GM19372 (cell line): ENCODE measurements around the gene SLX4IP.

Source experiments
- ATAC-seq: cut with Tn5 transposase; IDR thresholded peaks from one replicate; pipeline ENCODE4 v1.9.1; 2021; ENCODE audit warnings: mild to moderate bottlenecking, low read depth, moderate library complexity; ENCODE audit not compliant: unreplicated experiment

SLX4IP gene

DNA sequence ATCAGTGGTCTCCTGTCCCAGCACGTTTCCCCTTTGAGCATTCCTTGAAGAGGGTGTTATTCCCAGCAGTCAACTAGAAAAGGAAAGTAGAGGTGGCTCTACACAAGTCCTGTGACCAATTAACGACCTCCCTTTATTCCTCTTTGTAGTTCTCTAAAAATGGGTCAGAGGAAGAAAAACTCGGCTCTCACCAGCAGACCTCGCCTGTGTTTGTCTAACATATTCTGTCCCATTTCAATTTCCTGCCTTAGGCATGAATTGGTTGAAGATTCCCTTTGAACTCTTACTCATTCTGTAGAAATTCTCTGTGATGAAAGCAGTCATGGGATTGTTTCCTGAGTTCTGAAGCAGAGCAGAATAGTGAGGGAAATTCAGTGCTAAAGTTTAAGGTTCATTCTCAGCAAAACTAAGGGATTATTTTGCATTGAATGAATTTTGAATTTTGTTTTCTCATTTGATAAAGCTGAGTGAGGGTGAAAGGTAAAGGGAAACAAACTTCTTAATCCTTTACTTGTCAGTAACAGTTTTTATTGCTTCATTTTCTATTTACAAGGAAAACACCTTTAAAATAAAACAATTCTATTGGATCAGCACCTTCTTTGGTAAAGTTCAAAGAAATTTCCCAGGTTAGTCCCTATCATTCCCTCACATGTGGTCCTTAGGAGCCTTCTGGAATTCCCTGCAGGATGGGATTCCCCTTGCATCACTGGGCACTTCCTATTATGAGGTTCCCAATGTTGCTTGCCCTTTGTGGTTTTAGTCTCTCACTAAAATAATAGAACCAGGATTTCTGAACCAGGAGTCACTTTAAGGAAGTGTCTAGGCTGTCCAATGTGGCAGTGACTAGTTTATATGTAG, 105.8 kb downstream of the SLX4IP start:
- ATAC-seq: no peak

DNA sequence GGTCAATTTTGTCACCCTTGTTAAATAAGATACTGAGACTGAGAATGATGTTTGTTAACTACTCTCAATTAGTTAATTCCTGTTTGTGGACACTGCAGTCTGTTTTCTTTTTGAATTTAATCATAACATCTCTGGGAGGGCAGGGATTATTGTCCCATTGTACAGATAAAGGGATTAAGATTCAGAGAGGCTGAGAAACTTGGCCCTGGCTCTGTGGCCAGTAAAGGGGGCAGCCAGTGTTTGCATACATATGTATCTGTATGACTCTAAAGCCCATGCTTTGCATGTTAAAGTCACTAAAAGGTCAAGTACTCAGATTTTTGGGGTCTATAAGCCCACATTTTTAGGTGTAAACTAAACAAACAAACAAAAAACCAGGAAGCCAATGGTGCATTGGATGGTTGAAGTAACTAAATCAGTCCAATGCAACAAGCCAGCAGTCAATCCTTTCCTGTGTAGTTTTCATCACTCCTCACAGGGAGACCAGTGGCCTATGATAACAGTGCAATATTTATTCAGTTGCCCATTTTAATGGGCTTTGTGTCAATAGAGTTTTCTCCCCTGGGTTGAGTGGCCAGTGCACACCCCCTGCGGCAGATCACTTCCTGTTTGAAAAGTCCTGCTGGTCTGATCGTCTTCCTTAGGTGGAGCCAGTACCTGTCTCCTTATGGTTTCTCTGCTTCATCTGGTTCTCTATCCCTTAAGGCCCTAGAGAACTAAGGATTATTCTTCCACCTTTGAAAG, 106.7 kb downstream of the SLX4IP start:
- no peak for ATAC-seq

DNA sequence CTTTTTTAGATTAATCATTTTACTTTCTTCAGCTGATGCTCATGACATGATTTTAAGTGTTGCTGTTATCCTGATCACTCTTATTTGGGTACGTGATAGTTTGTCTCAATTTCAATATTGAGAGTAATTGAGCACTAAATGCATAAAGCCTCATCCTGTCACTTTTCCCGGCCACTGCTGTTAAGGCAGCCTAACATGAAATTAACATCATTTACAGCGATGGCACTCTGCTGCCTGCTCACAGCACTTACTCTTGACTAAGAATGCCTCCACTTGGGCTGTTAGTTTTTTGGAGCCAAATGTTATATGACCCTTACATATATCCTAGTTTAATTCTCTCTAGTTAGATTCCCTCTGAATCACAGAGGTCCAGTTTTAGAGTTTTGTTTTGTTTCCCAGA, 107.3 kb downstream of the SLX4IP start:
- no peak for ATAC-seq

DNA sequence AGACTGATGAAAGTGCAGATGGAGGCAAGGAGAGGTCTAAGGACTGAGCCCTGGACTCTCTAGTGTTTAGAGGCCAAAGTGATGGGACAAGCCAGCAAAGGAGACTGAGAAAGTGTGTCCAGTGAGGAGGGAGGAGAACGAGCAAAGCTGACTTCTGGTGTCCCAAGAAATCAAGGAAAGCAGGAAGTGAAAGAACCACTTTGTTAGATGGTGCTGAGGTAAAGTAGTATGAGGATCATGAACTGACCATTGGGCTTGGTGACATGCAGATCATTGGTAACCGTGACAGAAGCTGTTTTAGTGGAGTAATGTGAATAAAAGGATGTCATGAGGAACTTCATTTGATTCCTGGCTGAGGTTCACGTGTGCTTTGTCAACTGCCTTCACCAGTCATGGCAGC, 108.4 kb downstream of the SLX4IP start:
- ATAC-seq: no peak

- no peak for ATAC-seq
These were observed 112.4 kb downstream of the SLX4IP start for GRCh38 chr20:10547276-10548114.

DNA sequence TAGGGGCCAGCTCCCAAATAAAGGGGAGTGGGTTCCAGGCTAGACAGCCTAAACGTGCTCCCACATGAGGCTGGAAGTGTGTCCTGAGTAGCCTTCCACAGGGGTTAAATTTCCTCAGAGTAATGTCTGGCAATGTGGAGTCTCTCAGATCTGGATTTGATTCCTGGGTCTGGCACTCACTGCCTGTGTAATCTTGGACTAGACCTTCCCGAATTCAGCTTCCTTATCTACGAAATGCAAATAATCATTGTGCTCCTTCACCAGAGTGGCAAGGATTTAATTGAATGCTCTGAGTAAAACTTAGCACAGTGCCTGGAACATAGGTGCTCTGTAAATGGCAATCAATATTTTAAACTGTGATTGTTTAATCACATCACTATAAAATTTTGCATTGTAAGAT, 114.4 kb downstream of the SLX4IP start:
- no peak for ATAC-seq

DNA sequence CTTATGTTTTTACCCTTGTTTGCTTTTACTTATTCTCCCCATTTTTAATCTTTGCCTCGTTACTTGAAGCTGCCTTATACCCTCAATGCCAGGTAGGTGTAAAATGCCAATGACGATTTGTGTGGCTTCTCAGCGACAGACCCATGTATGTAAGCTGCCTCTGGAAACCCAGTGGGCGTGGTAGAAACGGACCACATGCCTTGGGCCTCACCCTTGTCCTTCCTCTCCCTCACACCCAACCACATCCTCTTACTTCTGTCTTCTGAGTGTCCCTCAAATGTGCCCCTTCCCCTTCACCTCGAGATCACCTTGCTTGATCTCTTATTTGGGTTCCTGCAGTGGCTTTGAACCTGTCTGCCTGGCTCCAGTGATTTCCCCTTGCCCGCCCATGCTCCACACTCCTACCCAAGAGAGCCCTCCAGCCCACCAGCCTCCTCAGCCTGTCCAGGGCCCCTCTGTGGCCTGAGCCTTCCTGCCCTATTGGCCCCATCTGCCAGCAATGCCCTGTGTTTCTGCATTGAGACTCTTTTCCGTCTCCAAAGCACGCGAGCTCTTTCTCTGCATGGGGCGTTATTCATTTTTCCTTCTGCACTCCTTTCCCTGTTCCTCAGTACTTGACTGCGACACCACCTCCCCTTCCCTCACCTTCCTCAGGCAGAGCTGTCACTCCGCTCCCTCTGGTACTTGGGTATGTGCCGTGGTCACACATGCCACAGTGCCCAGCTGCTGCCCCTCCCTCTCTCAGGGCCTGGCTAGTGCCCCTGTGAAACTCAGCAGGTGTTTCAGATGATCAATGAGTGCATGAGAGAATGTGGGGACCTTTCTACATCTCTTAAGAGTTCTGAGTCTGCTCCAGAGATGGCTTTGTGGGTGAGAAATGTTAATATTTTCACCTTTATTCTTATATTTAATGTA, 115.4 kb downstream of the SLX4IP start:
- no peak for ATAC-seq

DNA sequence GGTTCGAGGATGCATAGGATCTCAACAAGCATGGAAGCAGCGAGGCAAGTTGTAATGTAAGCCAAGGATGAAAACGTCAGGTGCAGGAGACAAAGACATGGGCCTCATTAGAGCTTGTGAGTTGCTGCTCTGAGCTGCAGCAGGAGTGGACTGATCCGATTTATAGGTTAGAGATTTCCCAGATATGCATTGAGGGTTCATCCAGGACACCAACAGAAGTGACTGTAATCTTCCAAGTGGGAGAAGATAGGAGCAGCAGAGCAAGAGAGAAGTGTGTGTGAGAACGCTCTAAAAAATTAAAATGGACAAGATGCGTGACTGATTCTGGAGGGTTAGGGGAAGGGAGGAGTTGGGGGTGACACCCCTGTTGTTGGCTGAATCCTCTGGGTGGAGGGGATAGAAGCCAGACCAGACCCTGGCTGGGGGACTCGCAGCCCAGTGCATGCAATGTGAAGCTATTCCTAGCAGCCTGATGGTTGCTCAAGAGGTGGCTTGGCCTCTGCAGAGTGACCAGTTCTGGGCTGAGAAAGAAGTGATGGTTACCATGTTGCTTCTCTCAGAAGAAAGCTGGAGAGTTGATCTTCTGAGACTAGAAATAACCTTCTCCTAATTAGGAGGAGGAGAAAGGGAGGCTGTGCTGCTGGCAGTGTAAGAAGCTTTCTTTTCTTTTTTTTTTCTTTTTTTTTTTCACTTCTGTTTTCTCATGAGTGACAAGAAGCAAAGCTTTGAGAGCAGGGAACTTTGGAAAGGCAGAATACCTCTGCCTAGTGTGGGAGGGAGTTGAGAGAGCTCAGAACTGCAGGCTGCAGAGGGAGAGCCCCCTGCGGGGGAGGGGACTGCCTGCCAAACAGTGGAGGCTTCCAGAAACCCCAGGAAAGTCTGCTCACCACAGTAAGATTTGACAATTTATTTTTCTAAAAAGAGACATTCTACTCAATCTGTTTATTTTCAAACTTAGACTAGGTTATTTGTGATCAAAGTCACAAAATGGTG, 116.9 kb downstream of the SLX4IP start:
- peak; percentile 51 for ATAC-seq

DNA sequence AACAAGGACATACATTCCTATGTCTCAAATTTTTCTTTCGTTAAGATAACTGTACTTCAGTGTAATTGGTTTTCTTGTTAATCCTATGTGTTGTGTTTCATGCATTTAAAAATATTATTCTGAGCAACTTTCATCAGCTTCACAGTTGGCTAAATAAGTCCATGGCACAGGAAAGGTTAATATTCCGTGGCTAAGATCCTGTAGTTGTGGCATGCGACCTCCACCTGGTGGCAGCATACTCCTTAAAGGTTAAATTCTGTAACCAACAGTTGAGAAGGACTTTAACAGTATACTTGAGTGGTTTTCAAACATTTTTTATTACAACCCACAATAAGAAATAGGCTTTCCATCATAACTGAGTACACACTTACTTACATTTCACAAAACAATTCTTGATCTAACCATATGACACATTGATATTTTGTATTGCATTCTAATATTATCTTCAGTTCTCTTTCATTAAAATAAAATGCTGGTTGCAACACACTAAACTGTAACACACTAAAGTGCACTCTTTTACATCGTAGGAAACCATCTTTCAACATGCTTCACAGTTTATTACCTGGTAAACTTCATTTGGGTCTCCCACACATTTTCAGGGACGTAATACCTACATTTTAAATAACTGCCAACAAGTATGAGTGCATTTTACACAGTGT, 118.3 kb downstream of the SLX4IP start:
- ATAC-seq: no peak

DNA sequence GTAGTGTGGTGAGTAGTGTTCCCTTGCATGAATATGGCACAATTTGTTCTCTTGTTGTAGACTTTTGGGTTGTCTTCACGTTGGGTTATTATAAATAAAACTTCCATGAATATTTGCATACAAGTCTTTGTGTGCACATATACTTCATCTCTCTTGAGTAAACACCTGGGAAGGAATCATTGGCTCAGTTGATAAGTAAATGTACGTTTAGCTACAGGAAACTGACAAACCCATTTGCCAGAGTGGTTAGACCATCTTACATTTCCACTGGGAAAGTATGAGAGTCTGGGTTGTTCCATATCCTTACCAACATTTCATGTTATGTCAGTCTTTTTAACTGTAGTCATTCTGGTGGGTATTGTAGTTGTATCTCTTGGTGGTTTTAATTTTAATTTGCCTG, 119.2 kb downstream of the SLX4IP start:
- ATAC-seq: no peak

DNA sequence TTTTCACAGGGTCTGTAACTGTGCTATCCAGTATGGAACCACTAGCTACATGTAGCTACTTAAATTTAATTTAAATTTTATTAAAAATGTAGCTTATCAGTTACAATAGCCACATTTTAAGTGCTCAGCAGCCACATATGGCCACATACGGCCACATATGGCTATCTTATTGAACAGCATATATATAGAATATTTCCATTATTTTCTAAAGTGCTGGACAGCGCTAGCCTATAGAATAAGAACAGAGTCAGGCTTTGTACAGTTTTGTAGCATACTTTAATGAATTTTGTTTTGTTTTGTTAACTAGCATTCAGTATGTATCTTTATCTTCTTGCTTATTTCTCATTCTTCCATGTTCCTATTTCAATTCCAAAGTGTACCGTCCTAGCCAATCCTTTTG, 120.3 kb downstream of the SLX4IP start:
- ATAC-seq: no peak

DNA sequence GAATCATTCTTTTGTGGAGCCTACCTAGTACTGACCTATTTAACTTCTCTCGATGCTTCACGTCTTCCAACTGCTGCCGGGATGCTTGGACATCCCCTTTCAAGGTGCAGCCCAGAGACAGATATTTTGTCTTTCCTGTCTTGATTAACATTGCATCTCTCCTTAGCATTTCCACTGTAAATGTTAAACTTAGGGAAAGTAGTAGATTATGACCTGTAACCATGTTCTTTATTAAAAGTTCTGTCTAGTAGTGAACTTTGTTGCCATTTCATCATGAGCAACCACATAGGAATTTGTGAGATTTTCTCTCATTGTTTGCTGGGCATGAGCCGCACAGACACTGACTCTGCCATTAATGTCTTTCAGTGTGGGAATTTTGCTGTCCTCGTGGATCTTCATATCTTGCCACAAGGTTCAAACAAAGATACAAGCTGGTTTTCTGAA, 120.8 kb downstream of the SLX4IP start:
- ATAC-seq: no peak

GRCh38 chr20:10556519-10557083, 121.5 kb downstream of the SLX4IP start:
- no peak for ATAC-seq

DNA sequence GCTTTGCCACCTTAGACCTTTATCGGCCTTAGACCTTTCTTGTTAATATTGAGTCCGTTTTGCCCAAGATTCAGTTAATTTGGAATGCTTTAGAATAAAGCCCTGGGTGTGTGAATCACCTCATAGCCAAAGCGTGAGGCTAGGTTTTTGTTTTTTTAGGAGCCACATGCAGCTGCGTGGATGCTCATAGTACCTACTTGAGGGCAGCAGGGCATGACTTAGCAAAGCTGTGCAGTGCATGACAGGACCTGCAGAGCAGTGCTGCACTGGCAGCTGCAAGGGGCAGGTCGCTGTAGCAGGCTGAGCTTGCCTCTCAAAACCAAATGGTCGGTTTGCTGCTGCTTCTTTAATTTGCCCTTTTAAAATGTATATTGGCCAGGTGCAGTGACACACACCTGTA, 122.6 kb downstream of the SLX4IP start:
- ATAC-seq: no peak

- peak; percentile 86 for ATAC-seq
These were observed 123.6 kb downstream of the SLX4IP start for GRCh38 chr20:10558635-10559187.

DNA sequence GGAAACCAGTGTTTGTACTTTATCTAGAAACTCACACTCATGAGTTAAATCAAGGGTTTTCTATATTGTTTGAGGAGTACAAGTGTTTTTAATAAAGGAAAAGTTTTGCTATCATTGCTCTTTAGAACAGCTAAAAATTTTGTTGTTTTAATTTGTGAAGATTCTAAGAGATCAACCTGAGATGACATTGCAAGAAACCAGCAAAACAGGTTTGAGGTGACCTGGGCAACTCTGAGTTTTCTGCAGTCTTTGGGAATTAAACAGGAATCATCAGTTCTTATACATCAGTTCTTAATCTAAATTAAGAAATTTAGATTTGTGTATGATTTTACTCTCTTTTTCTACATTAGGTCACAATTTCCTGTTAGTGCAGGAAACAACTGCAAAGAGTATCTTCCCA, 124.2 kb downstream of the SLX4IP start:
- ATAC-seq: no peak

- no peak for ATAC-seq
These were observed 125.6 kb downstream of the SLX4IP start for GRCh38 chr20:10560686-10561085.

- no peak for ATAC-seq
These were observed 126.2 kb downstream of the SLX4IP start for GRCh38 chr20:10561302-10561701.
